HL-60 (cell line): Measurements from ENCODE around the gene AZIN2.

Experiments
- DNase-seq, 2 experiments: peaks; one replicate each; pipeline ENCODE4 v3.0.0-alpha.2; 2010 to 2020; ENCODE audit warnings: low read depth in 1 of 2, low spot score in 1 of 2
- H3K27ac ChIP-seq: fragments of 250-450 bp; sonication (Bioruptor Pico); replicated peaks from 2 replicates; pipeline ENCODE4 v1.5.1; 2020; ENCODE audit warnings: mild to moderate bottlenecking, moderate library complexity
- H3K27me3 ChIP-seq: fragments of 250-450 bp; sonication (Bioruptor Pico); 2 replicates; pipeline ENCODE4 v1.5.1; 2021; ENCODE audit warnings: mild to moderate bottlenecking, moderate library complexity; ENCODE audit not compliant: insufficient read depth, poor library complexity, severe bottlenecking
- H3K4me3 ChIP-seq: replicated peaks from 2 replicates; pipeline ENCODE4 v1.5.1; 2011; ENCODE audit warnings: mild to moderate bottlenecking, control low read depth, low read length; ENCODE audit not compliant: insufficient read depth
- CTCF ChIP-seq: IDR thresholded peaks from one replicate; pipeline ENCODE4 v1.5.1; 2011; ENCODE audit warnings: low read length, control low read depth, inconsistent platforms; ENCODE audit not compliant: insufficient read depth
- GABPA ChIP-seq: IDR thresholded peaks from 2 replicates; pipeline ENCODE4 v1.6.1; 2012; ENCODE audit warnings: low read depth
- POLR2AphosphoS5 ChIP-seq: IDR thresholded peaks from 2 replicates; pipeline ENCODE4 v1.6.1; 2012; ENCODE audit warnings: low read depth
- REST ChIP-seq: IDR thresholded peaks from 2 replicates; pipeline ENCODE4 v1.6.1; 2012; ENCODE audit warnings: low read depth; ENCODE audit not compliant: insufficient replicate concordance
- SPI1 ChIP-seq: IDR thresholded peaks from 2 replicates; pipeline ENCODE4 v1.6.1; 2012; ENCODE audit warnings: low read depth, mild to moderate bottlenecking, borderline replicate concordance

The AZIN2 gene

GRCh38 chr1:33159577-33159976 is 78.6 kb downstream of the AZIN2 start:
- no peak for TF ChIP-seq POLR2AphosphoS5
- TF ChIP-seq CTCF = no peak
- no peak for TF ChIP-seq GABPA
- TF ChIP-seq REST = no peak
- no peak for TF ChIP-seq SPI1
- H3K27me3 ChIP-seq = no peaks in the 10 kb centered on the region
- DNase-seq = no peak
- H3K4me3 ChIP-seq = no peak overlapping the region
- no peak overlapping the region for H3K27ac ChIP-seq

- H3K27me3 ChIP-seq = no peaks in the 10 kb centered on the region
- H3K27ac ChIP-seq = no peak overlapping the region
- H3K4me3 ChIP-seq = no peak overlapping the region
- no peak for TF ChIP-seq POLR2AphosphoS5
- TF ChIP-seq SPI1 = no peak
- no peak for TF ChIP-seq GABPA
- no peak for TF ChIP-seq CTCF
- TF ChIP-seq REST = no peak
- DNase-seq = no peak
Measured at GRCh38 chr1:33161061-33161681, 80.2 kb downstream of the AZIN2 start.

GRCh38 chr1:33162141-33162540 is 81.2 kb downstream of the AZIN2 start:
- no peaks in the 10 kb centered on the region for H3K27me3 ChIP-seq

More at GRCh38 chr1:33162141-33162540, 81.2 kb downstream of the AZIN2 start:
- TF ChIP-seq REST (no peak), GABPA (no peak), SPI1 (no peak), POLR2AphosphoS5 (no peak), CTCF (no peak)
- Histone ChIP-seq H3K27ac (no peak overlapping the region), H3K4me3 (no peak overlapping the region)
- no peak for DNase-seq
